ENCODE data around the gene CETN1.

The CETN1 gene

GRCh38 chr18:580154-580553 is at the start of gene CETN1:
TSS of gene CETN1 (plus strand) at chr18:580380. CDS start at chr18:580409, 29 bp downstream.
- DNase-seq: no peak

GRCh38 chr18:532018-532417 is 48.2 kb upstream of the CETN1 start:
- no peak for DNase-seq

GRCh38 chr18:532632-533031 is 47.5 kb upstream of the CETN1 start:
- DNase-seq: no peak

GRCh38 chr18:533995-534601 is 46.1 kb upstream of the CETN1 start:
- DNase-seq: no peak

GRCh38 chr18:543447-544078 is 36.6 kb upstream of the CETN1 start:
- no peak for DNase-seq

- DNase-seq: no peak
Measured at GRCh38 chr18:549967-550366, 30.2 kb upstream of the CETN1 start.

GRCh38 chr18:551404-552061 is 28.6 kb upstream of the CETN1 start:
- no peak for DNase-seq

GRCh38 chr18:555705-556457 is 24.3 kb upstream of the CETN1 start:
- DNase-seq: no peak

GRCh38 chr18:564708-565561 is 15.2 kb upstream of the CETN1 start:
- DNase-seq: no peak

GRCh38 chr18:565562-566061 is 14.6 kb upstream of the CETN1 start:
- no peak for DNase-seq

- no peak for DNase-seq
Measured at GRCh38 chr18:567122-567521, 13.1 kb upstream of the CETN1 start.

- DNase-seq: no peak
Measured at GRCh38 chr18:568731-569130, 11.4 kb upstream of the CETN1 start.

GRCh38 chr18:570256-570655 is 9.9 kb upstream of the CETN1 start:
- DNase-seq: no peak

GRCh38 chr18:570697-571096 is 9.5 kb upstream of the CETN1 start:
- no peak for DNase-seq

GRCh38 chr18:572091-572830 is 7.9 kb upstream of the CETN1 start:
- DNase-seq: no peak

GRCh38 chr18:572831-573289 is 7.3 kb upstream of the CETN1 start:
- DNase-seq: no peak

GRCh38 chr18:573385-573784 is 6.8 kb upstream of the CETN1 start:
- no peak for DNase-seq

GRCh38 chr18:574149-574860 is 5.9 kb upstream of the CETN1 start:
- DNase-seq: no peak

- DNase-seq: no peak
Measured at GRCh38 chr18:574865-575645, 5.1 kb upstream of the CETN1 start.

- DNase-seq: no peak
Measured at GRCh38 chr18:576924-577323, 3.3 kb upstream of the CETN1 start.
